HFF-Myc (cell line): ENCODE measurements around the gene GPR137B.

ENCODE experiments used
- DNase-seq: peaks from one replicate; pipeline ENCODE4 v3.0.0-alpha.2; 2011; ENCODE audit warnings: low read depth; ENCODE audit errors: extremely low read depth
- H3K4me3 ChIP-seq: replicated peaks from 2 replicates; pipeline ENCODE4 v1.5.1; 2011; ENCODE audit warnings: low read depth, mild to moderate bottlenecking, control low read depth, low read length
- TF ChIP-seq, protein P1 (sequence below): IDR thresholded peaks from 2 replicates; pipeline ENCODE4 v1.5.1; 2012; ENCODE audit warnings: mild to moderate bottlenecking, low read depth, low read length, control low read depth; ENCODE audit errors: missing control alignments

GPR137B gene

DNA sequence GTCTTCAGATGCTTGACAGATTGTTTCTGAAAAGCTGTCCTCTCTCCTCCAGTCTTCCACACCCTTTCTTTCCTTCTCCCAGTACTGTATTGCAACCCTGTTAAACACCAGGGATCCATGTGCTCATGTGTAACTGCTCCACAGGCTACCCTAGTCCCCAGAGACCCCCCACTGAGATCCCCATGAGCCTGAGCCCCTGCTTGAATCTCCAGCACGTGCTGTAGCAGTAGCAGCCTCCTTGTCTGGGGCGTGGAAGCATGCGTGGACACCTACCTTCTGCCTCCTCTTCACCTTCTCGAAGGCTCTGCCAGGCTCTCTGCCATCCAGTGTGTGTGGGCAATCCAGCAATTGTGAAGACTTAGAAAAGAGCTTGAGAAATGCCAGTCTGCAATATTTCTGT lies 25.2 kb downstream of the GPR137B start:
- no peak overlapping the region for H3K4me3 ChIP-seq
- TF ChIP-seq, protein P1, sequence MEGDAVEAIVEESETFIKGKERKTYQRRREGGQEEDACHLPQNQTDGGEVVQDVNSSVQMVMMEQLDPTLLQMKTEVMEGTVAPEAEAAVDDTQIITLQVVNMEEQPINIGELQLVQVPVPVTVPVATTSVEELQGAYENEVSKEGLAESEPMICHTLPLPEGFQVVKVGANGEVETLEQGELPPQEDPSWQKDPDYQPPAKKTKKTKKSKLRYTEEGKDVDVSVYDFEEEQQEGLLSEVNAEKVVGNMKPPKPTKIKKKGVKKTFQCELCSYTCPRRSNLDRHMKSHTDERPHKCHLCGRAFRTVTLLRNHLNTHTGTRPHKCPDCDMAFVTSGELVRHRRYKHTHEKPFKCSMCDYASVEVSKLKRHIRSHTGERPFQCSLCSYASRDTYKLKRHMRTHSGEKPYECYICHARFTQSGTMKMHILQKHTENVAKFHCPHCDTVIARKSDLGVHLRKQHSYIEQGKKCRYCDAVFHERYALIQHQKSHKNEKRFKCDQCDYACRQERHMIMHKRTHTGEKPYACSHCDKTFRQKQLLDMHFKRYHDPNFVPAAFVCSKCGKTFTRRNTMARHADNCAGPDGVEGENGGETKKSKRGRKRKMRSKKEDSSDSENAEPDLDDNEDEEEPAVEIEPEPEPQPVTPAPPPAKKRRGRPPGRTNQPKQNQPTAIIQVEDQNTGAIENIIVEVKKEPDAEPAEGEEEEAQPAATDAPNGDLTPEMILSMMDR, result no peak

DNA sequence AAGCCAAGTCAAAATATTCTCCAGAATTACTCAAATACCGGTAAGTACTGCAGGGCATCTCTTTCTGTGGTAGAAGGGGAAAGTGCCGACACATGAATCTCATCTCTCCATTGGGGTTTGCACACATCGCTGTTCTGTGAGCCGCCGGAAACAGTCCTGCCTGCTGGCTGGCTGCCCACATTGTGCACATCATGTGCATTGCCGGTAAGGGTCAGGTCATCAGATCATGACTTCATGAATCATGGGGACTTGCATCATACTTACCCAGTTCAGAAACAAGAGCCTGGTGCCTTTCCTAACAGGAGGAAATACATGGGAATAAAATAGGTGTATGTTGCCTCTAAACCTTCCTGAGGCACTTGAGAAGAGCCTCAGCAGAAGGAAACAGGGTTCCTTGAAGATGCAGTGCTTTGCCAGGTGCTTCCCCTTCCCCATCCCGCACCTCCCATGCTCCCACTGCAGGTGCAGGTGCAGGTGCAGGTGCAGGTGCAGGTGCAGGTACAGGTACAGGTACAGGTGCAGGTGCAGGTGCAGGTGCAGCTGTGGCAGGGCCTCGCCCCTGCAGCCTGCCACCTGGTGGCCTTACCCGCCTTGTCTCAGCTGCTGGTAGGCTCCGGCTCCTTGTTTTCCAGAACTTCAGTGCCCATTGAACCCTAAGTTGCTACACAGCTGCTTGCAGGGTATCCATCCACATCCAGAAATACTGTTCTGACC lies 26.5 kb downstream of the GPR137B start:
- H3K4me3 ChIP-seq, result no peak overlapping the region
- DNase-seq, result no peak
- TF ChIP-seq, protein P1, result no peak

More for the DNA sequence above, 25.2 kb downstream of the GPR137B start:
- no peak for DNase-seq

DNA sequence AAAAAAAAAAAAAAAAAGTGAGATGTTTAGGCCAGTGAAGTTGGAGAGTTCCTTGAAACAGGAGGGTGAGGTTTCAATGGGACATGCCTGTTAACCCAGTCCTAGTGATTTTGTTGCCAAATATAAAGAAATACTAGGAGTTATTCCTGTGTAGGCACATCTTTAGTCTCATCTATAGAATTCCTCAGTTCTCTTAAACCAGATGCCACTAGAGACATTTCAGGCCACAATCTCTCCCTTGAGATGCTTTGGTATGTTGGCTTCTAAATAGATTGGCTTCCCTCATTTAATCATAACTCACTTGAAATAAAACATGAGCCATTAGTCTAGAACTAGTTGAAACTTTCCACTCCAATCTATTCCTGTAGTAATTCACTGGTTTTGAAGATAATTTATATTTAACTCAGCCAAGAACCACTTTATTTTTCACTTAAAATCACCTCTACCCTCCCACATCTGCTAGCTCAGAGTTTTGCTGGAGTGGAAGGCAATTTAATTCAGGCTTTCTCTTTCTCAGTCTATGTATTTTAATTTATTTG lies 29.8 kb downstream of the GPR137B start:
- no peak overlapping the region for H3K4me3 ChIP-seq
- TF ChIP-seq, protein P1, result no peak
- DNase-seq, result no peak

DNA sequence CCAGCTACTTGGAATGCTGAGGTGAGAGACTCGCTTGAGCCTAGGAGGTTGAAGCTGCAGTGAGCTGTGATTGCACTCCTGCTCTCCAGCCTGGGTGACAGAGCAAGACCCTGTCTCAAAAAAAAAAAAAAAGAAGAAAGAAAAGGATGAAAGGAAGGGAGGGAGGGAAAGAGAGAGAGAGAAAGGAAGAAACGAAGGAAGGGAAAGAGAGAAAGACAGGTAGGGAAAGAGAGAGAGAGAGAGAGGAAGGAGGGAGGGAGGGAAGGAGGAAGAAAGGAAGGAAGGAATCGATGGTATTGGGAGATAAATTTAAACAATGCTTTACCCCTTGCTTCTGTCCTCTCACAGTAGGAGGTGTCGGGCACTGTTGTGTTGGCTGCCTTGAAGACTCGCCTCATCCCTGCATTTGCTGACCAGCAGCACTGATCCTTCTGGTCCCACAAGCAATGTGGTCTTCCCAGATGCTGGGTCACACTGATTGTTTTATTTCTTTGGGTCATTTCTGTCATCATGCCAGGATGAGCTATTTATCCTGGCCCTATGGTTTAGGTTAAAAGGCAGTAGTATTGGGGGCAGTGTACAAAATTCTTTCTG lies 30.9 kb downstream of the GPR137B start:
- no peak overlapping the region for H3K4me3 ChIP-seq
- TF ChIP-seq, protein P1, result no peak
- no peak for DNase-seq

DNA sequence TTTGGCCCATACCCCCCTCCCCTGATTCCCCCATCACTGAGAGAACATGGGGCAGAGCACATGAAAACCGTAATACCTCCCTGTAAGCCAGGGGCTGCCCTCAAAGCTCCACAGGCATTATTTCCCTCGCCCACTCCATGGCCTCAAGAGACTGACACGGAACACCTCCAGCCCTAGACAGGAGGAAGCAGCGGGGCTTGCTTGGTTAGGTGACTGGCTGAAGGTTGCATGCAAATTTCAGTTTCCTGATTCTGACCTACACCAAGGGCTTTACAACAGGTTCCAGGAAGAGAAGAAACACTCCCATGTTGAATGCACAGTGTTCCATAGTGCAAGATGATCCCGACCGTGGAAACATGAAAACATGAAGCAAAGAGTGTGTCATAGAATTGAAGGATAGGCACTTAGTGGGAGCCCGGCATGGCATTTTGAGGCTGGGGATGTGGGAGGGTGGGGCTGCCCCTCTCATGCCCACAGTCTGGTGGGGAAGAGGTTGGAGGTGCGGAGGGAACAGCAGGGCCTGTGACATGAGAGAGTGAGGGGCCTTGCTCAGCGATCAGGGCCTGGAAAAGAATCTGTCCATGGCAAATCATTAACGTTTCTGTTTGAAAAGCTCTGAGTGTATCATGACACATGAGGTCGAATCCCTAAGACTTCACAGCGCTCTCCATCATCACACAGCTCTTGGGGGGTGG lies 33.5 kb downstream of the GPR137B start:
- TF ChIP-seq, protein P1, result no peak
- DNase-seq, result no peak
- H3K4me3 ChIP-seq, result no peak overlapping the region

DNA sequence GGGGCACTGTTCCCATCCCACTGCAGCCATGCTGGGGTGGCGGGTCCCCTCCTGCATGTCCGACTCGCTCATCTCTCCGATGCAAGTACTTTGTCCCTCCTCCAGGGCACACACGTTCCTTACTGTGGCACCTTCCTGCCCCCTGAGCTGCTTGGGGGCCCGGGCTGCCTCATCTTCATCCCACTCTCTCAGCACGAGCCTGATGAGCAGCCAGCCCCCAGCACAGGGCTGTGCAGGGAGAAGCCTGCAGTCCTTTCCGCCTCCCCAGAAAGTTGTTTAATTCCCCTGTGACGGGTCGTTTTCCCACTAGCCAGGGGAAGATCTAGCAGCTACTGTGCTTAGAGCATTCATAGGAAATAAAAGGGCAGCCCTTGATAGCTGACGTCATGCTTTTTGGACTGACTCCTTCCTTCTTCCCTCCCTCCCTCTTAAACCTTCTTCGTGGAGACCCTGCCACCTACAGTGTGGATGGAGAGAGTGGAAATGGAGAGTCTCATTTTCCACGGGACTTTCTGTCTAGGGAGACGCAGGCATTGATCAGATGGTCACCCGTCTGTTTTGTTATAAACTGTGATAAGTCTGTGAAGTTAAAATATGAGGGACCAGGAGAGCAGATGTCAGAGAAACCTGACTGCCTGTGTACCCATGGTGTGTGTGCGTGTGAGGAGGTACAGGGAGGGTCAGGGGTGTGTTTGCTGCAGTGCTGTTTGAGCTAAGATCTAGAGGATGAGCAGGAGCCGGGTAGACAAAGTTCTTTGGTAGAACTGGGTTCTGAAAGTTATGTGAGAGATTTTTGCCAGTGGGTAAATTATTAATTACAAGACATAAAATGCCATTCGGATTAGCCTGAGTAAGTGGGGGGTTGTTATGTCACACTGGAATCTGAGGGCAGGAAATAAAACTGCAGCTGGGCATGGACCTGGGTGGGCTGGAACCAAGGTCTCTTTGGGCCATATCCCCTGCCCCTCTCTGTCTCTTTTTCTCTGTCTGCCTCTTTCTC lies 34.3 kb downstream of the GPR137B start:
- no peak for DNase-seq
- H3K4me3 ChIP-seq, result no peak overlapping the region
- TF ChIP-seq, protein P1, result no peak
